GM23248 (cell line): ENCODE data around the gene PANX1.

Source experiments
- EZH2 ChIP-seq: fragments of 200-600 bp; sonication (generic); IDR thresholded peaks from 2 replicates; pipeline ENCODE4 v1.6.1; 2018; ENCODE audit warnings: antibody characterized with exemption, mild to moderate bottlenecking; ENCODE audit not compliant: insufficient read depth, poor library complexity, severe bottlenecking
- EZH2phosphoT487 ChIP-seq: fragments of 200-600 bp; sonication (generic); IDR thresholded peaks from 2 replicates; pipeline ENCODE4 v1.6.1; 2018; ENCODE audit warnings: antibody characterized with exemption, moderate library complexity, mild to moderate bottlenecking, low read depth; ENCODE audit not compliant: insufficient read depth

DNA sequence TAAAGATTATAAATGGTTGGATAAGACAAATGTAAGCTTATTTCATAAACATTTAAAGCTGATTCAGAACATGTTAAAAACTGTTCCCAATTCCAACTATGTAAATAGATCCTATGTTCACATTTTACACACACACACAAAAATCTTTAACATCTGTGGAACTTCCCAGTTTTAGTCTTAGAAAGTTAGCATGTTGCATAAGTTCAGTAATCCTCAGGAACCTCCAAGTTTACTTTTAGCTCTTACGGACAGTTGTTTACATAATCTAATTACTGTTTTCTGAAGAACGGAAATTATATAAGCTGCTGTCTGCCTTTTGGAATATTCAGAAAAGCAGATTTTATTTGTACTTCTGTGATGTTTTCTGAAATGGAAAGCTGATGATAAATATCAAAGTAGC, 53.3 kb downstream of the PANX1 start:
- TF ChIP-seq EZH2 (no peak), EZH2phosphoT487 (no peak)
